Bronchial epithelial cell (primary cell): ENCODE results near the gene MTAP. TPM values are rescaled to one million over a fixed set of nuclear protein-coding genes. Genes with fewer than 3 reads are reported as not detected.
A peak's percentile ranks its signal among the peaks of the same experiment; 100 is the strongest.

Source experiments
- DNase-seq: peaks from one replicate; pipeline ENCODE4 v3.0.0-alpha.2; 2010; ENCODE audit warnings: low read depth
- FAIRE-seq: peaks from 2 replicates; lab custom pipeline; 2011; peaks lifted over from hg19 to GRCh38; lab: Jason Lieb, UNC
- H3K27me3 ChIP-seq: 2 replicates; pipeline ENCODE4 v1.5.1; 2011; ENCODE audit warnings: low read length; ENCODE audit not compliant: control insufficient read depth, insufficient read depth
- H3K36me3 ChIP-seq: 2 replicates; pipeline ENCODE4 v1.5.1; 2011; ENCODE audit warnings: low read length; ENCODE audit not compliant: control insufficient read depth, insufficient read depth
- H3K4me3 ChIP-seq: 2 replicates; pipeline ENCODE4 v1.5.1; 2011; ENCODE audit warnings: mild to moderate bottlenecking, low read depth, low read length, control low read depth
- CTCF ChIP-seq: IDR thresholded peaks from 2 replicates; pipeline ENCODE4 v1.5.1; 2011; ENCODE audit warnings: mild to moderate bottlenecking, moderate library complexity, low read length, control low read depth, inconsistent platforms; ENCODE audit not compliant: insufficient read depth, severe bottlenecking
- total RNA-seq: library from RNA; depleted of rRNA; stranded (reverse); fragments of >200 nt; gene quantifications from 2 replicates; pipeline ENCODE4 v1.2.1, GENCODE V29; 2014

Gene MTAP
- total RNA-seq, 1 donor from 2014 or later: 44.8 TPM

DNA sequence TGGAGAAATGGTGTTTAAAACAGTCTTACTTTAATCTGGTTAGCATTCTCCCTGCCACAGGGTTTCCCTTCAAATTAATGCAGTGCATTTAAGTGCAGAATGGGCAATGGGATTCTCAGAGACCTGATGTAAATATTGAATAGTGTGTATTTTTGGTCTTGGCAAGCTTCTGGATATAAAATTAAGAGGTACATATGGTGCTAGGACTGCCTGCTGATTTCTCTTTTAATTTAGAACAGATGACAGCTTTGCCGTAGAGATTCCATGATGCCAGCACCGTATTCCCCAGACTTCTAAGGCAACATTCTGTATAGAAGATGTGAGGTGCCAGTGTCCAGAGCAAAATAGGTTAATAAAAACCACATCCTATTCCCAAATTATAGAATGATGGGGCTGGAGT, 1.9 kb downstream of the MTAP start:
- FAIRE-seq (no peak), DNase-seq (no peak)
- Histone ChIP-seq H3K4me3 (no peak overlapping the region), H3K36me3 (peaks cover 5% of the 10 kb centered on the region), H3K27me3 (no peaks in the 10 kb centered on the region)
- no peak for TF ChIP-seq CTCF

DNA sequence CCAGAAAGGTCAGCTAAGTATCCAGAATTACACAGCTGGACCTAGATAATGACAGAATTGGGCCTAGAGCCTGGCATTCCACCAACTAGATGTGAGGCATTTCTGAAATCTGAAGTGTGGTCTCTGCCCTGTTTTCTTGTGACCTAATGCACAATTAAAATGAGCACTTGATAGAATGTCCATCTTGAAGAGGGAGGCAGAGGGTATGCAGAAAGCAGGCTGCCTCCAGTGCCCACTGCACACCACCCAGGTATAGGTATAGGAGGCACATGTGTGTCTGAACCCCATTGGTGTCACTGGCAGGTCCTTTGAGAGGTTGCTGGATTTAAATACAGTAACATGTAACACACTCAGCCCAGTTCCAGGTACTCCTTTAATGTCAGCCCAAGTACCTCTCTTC, 2.4 kb downstream of the MTAP start:
- Histone ChIP-seq H3K36me3 (peaks cover 5% of the 10 kb centered on the region), H3K27me3 (no peaks in the 10 kb centered on the region), H3K4me3 (no peak overlapping the region)
- no peak for FAIRE-seq
- DNase-seq: no peak
- TF ChIP-seq CTCF: no peak

DNA sequence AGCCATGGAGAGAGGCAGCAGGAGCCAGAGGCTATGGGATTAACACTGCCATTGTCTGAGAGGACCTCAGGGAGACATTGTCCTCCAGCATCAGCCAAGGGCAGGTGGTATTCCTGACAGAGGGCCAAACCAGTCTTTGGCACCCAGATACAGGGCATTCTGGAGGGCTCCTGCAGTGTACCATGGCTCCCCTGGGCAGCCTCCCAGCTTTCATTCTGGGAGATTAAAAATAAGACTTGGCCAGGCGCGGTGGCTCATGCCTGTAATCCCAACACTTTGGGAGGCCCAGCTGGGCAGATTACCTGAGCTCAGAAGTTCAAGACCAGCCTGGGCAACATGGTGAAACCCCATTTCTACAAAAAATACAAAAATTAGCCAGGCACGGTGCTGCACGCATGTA, 4.2 kb downstream of the MTAP start:
- FAIRE-seq (no peak), DNase-seq (no peak)
- Histone ChIP-seq H3K27me3 (no peaks in the 10 kb centered on the region), H3K36me3 (peaks cover 6% of the 10 kb centered on the region), H3K4me3 (no peak overlapping the region)
- no peak for TF ChIP-seq CTCF

GRCh38 chr9:21810388-21810787, 8.0 kb downstream of the MTAP start:
- peak; percentile 85 for DNase-seq
- H3K36me3 ChIP-seq: peaks cover 4% of the 10 kb centered on the region
- H3K4me3 ChIP-seq: no peak overlapping the region
- no peak for TF ChIP-seq CTCF
- H3K27me3 ChIP-seq: no peaks in the 10 kb centered on the region
- FAIRE-seq: no peak

DNA sequence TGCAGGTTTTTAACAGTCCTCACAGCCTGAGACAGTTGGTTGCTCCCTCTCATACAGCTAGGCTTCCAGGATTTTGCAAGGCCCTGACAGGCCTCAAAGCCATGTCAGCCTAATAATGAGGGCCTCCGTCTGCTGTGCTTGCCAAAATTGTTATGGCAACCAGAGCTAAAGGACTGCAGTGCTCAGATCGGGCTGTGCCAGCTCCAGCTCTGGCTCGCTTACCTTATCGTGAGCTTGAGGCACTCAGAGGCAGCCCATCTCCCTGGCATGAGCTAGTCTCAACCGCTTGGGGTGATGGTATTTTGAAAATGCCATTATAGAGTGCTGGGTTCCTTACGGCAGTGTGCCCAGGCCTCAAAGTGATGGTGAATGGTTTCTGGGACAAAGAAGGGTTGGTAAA, 8.4 kb downstream of the MTAP start:
- TF ChIP-seq CTCF: no peak
- Histone ChIP-seq H3K36me3 (peaks cover 9% of the 10 kb centered on the region), H3K4me3 (no peak overlapping the region), H3K27me3 (no peaks in the 10 kb centered on the region)
- FAIRE-seq (no peak), DNase-seq (no peak)

DNA sequence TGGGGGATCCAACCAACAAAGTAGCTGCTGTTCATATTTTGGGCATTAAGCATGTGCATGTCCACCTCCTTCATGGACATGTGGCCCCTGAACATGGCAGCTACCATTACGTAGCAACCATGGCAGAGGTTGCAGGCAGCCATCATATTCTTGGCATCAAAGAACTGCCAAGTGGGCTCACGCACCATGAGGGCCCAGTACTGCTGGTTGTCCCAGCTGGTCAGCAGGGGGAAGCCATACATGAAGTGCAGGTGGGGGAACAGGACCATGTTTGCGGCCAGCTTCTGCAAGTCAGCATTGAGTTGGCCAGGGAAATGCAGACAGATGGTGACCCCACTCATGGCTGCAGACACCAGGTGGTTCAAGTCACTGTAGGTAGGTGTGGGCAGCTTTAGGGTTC, 9.5 kb downstream of the MTAP start:
- Histone ChIP-seq H3K36me3 (peaks cover 10% of the 10 kb centered on the region), H3K27me3 (no peaks in the 10 kb centered on the region), H3K4me3 (no peak overlapping the region)
- TF ChIP-seq CTCF: no peak
- FAIRE-seq: no peak
- DNase-seq: no peak
